GM18499 (cell line): ENCODE measurements around the gene OR2T33.
A peak's percentile ranks its signal among the peaks of the same experiment; 100 is the strongest.
"Not testable (repeated sequence)": the region's sequence is repeated elsewhere in the genome, so short reads cannot be mapped to it uniquely, and the experiment has no call there.

Experiments used
- ATAC-seq: cut with Tn5 transposase; IDR thresholded peaks from one replicate; pipeline ENCODE4 v1.9.1; 2021; ENCODE audit warnings: moderate number of reproducible peaks; ENCODE audit not compliant: insufficient read depth, unreplicated experiment

The OR2T33 gene, protein sequence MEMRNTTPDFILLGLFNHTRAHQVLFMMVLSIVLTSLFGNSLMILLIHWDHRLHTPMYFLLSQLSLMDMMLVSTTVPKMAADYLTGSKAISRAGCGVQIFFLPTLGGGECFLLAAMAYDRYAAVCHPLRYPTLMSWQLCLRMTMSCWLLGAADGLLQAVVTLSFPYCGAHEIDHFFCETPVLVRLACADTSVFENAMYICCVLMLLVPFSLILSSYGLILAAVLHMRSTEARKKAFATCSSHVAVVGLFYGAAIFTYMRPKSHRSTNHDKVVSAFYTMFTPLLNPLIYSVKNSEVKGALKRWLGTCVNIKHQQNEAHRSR

DNA sequence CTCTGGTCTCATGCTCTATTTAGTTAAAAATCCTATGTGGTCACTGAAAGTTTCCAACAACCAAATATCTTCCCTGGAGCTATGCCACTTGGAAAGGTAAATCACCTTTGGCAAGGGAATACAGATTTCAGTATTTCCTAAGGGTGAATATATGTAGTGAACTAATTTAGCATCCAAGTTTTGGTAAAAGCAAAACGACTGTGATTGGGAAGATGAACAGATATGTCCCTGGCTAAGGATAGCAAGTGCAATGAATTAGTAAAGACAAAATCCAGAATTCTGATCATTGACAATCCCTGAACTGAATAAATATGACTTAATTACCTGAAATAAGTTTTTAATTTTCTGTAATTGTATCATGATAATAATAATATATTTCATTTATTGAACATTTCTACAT, at the start of gene OR2T33:
OR2T33 (minus strand) TSS at position 101 of the 400 bp plus-strand sequence. CDS start 4,162 bp downstream, outside the sequence.
- ATAC-seq, result no peak

DNA sequence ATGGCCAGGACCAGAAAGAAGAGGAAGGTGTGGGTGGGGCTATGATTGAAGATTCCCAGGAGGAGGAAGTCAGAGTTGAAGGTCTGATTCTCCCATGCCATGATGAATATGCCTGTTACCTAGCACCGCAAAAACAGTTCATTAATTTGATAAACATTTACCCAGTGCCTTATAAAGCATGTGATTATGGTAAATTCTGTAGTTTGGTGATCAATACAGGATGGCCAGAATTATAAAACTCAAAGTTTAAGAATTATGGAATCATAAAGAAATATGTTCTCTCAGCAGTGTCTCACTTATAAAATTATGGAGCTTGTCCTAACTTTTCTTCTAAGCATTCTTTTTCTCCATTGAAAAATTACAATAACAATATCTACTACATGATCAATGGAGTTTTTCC, 46.7 kb upstream of the OR2T33 start, which contains the start of gene OR2M7:
OR2M7 (minus strand) TSS at position 101 of the 400 bp plus-strand sequence; CDS start at position 101, 0 bp downstream.
- no peak for ATAC-seq

DNA sequence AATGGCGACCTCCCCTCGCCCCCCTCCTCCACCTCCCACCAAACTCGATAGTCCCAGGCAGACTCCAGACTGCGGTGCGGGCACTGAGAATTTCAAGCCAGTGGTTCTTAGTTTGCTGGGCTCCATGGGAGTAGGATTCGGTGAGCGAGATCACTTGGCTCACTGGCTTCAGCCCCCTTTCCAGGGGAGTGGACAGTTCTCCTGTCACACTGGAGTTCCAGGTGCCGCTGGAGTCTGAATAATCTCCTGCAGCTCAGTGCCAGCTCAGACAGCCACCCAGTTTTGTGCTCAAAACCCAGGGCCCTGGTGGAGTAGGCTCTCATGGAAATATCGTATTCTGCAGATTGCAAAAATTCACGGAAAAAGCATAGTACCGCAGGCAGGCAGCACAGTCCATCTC, 39.0 kb upstream of the OR2T33 start:
- no peak for ATAC-seq

DNA sequence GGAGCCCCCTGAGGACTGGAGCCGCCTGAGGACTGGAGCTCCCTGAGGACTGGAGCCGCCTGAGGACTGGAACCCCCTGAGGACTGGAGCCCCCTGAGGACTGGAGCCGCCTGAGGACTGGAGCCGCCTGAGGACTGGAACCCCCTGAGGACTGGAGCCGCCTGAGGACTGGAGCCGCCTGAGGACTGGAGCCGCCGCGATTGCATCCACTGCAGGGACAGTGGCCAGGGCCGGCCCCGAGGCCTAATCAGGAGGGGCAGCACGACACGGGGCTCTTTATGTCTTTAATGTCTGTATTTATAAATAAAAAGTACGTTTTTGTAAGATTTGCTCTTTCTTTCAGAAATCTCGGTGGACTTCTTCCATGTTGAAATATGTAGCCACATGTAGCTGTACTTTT, 29.0 kb upstream of the OR2T33 start:
- not testable (repeated sequence) for ATAC-seq

DNA sequence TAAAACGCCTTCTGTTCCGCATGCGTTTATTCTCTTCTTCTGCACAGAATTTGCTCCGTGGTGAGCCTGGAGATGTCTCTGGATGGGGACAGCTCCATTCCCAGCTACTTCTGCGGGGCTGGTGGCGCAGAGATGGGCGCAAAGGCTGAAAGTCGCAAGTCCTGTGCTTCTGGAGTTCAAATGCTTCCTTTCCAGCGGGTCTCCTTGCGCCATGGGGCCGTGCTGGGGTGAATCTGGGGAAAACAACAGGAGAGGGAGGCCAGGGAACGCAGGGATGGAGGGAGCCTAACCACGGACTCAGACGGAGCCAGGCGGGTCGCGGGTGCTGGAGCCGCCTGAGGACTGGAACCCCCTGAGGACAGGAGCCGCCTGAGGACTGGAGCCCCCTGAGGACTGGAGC, 28.3 kb upstream of the OR2T33 start:
- no peak for ATAC-seq

DNA sequence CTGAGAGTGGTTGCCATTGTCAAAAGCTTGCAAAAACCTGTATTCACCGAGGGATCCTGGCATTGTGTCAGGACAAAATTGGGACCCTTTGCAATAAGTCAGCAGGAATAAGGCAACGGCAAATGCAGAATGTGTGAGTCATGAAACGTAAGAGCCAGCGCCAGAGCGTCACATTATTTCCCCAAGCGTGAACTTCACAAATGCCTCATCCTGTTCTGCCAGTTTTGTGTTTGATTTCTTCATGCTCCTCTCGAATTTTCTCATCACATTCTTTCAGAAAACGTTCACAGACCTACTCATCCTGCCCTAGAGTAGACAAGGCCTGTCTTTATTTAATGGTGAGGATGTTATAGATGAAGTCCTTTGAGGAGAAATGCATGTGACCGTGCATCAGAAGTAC, 27.9 kb upstream of the OR2T33 start:
- ATAC-seq, result not testable (repeated sequence)

DNA sequence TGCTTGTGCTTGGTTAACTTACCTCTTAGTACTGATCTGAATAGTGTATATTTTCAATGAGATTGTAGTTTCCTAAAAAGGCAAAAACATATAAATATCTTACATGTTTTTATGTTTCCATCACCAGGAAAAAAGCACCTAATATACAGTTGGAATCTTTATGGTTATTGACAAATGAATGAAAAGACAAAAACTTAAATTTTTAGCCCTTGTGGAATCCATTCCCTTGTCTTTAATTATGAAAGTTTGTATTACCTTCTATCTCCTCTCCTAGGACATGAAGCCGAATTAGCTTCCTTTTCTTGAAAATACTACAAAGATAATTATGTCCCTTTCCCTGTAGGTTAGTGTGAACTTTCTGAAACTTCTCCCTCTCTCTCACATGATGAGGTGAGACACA, 25.5 kb upstream of the OR2T33 start, which contains the start of gene OR2T12:
OR2T12 (minus strand) TSS at position 101 of the 400 bp plus-strand sequence. CDS start 7,846 bp downstream, outside the sequence.
- ATAC-seq, result no peak

DNA sequence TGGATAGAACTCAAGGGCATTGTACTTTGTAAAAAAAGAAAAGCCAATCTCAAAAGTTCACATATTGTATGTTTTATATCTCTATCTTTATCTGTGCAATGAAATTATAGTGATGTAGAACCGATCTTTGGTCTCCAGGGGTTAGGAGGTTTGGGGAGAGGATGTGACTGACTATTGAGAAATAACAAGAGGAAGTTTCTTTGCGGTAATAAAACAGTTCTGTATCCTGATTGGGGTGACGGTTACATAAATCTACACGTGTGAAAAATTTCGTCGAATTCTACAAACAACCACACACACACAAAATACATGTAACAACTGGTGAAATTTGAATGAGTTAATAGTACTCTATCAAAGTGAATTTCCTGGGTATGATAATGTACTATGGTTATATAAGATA, 10.6 kb upstream of the OR2T33 start:
- ATAC-seq, result no peak

DNA sequence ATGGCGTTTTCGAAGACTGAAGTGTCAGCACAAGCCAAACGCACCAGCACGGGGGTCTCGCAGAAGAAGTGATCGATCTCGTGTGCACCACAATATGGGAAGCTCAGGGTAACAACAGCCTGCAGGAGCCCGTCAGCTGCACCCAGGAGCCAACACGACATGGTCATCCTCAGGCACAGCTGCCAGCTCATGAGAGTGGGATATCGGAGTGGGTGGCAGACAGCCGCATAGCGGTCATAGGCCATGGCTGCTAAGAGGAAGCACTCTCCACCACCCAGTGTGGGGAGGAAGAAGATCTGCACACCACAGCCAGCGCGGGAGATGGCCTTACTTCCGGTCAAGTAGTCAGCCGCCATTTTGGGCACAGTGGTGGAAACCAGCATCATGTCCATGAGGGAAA, 4.6 kb downstream of the OR2T33 start:
- not testable (repeated sequence) for ATAC-seq

DNA sequence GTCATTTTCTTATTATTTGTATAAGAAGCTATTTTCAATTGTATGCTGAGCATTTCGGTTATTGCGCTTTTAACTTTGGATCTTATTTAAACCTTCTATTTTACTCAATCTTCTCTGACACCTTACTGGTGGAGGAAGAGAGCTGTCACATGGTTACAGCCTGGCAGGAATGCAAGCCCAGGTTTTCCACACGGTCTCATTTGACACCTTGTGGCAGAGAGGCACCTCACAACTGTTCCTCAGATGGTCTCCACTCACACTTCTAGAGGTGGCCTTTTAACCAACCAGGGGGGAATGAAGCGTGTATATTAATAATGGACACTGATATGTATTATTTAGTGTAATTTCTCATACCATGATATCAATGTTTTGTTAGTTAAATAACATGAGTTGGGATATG, 9.6 kb downstream of the OR2T33 start:
- ATAC-seq, result no peak

DNA sequence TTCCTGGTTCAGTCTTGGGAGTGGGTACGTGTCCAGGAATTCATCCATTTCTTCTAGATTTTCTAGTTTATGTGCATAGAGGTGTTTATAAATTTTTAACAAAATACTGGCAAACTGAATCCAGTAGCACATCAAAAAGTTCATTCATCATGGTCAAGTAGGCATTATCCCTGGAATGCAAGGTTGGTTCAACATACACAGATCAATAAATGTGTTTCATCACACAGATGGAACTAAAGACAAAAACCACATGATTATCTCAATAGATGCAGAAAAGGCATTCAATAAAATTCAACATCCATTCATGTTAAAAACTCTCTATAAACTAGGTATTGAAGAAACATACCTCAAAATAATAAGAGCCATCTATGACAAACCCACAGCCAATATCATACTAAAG, 18.5 kb downstream of the OR2T33 start:
- not testable (repeated sequence) for ATAC-seq

DNA sequence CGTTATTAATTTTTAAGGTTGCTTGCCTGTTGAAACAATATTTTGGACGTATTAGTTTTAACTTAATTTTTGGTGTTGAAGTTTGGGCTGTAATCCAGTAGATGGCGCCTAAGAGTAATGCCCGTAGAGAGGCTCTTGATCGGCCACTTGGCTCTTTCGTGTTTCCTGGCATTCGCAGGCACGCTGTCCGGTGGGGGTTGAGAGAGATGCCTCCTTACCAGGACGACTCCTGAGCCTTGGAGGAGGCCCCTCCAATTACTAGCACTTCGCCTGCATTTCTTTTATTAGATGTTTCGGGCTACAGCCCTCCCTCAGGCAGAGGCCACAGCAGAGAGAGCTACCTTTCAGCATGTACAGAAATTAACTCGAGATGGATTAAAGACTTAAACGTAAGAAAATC, 34.6 kb downstream of the OR2T33 start:
- peak; percentile 91 for ATAC-seq

DNA sequence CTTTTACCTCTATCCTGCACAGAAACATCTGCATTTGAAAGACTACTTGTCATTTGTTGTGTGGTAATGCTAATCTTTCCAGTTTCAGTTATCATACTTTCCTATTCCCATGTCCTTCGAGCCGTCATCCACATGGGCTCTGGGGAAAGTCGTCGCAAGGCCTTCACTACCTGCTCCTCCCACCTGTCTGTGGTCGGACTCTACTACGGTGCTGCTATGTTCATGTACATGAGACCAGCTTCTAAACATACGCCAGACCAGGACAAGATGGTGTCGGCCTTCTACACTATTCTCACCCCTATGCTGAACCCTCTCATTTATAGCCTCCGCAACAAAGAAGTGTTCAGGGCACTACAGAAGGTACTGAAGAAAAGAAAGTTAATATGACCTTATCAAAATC, 38.3 kb downstream of the OR2T33 start:
- no peak for ATAC-seq

DNA sequence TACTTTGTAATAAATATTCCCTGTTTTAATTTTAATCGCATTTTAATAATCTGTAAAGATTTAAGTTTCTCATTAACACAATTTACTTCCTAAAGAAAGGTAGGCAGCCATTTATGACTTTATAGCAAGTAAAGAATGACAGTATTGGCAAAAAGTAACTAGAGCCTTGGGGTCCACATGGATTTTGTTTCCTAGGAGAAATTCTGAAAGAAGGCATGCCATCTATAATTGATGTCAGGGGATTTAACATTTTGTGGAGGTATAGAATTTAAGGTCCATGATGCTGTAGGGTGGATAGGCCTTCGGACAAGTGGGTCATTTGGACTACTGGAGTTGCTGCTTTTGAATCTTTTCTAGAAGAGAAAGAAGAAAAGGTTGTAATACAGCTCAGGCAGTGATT, 46.7 kb downstream of the OR2T33 start, which contains the start of gene OR2M4:
OR2M4 (plus strand) TSS at position 301 of the 400 bp plus-strand sequence. CDS start 7,512 bp downstream, outside the sequence.
- ATAC-seq, result no peak

DNA sequence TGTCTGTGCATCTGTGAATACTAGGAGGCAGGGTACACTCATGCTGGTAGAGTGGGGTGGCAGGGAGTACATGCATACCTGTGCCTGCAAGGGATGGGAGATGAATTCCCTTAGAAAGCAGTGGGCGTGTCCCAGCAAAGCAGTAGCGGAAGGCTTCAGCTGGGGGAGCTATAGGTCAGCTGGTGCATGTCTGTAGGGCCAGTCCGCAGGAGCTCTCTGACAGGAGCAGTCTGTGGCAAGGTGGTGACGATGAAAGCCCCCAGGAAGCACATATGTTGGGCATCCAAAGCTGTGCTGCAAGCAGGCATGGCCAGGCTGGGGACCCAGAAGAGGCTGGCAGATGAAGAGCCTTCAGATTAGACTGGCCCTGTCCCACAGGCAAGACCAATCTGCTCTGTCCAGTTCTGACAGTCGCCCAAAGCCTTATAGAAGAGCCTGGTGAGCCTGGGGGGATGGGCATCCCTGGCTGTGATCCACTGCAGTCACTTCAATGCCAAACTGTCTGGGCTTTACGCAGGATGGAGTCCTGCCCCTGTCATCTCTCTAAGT, 48.3 kb downstream of the OR2T33 start:
- no peak for ATAC-seq

DNA sequence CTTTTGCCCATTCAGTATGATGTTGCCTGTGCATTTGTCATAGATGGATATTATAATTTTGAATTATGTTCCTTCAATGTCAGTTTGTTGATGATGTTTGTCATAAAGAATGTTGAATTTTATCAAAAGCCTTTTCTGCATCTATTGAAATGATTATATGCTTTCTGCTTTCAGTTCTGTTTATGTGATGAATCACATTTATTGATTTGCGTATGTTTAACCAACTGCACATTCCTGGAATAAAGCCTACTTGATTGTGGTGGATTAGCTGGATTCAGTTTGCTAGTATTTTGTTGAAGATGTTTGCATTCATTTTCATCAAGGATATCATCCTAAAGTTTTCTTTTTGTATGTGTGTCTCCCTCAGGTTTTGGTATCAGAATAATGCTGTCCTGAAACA, 52.2 kb downstream of the OR2T33 start:
- no peak for ATAC-seq
